SK-N-MC (cell line): ENCODE results near the gene RNF215.

Experiments
- EZH2 ChIP-seq: fragments of 200-600 bp; sonication (generic); IDR thresholded peaks from one replicate; pipeline ENCODE4 v1.6.1; 2017; ENCODE audit warnings: antibody characterized with exemption
- POLR2AphosphoS5 ChIP-seq: IDR thresholded peaks from 2 replicates; pipeline ENCODE4 v1.6.1; 2012; ENCODE audit warnings: mild to moderate bottlenecking, low read depth, low read length, borderline replicate concordance

DNA sequence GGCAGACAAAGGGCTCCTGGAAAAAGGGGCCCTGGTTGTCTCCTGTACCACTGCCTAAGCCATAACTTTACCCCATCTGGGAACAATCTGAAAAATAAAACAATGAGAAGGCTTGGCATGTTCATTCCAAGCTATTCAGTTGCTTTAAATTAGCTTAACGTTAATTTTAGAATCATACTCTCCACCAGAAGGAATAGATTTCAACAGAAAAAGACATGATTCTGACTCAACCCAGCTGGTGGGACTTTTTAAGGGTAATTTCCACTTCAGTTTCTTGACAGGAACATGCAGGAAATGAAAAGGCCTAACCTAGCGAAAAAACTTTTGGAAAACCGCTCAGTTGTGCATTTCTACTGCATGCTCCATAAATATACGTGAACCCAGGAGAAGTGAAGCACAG is 38.4 kb downstream of the RNF215 start:
- TF ChIP-seq EZH2, result no peak
- no peak for TF ChIP-seq POLR2AphosphoS5
